ENCODE data around the gene PEX14. TPM values are rescaled to one million over a fixed set of nuclear protein-coding genes. Genes with fewer than 3 reads are reported as not detected.
A peak's percentile ranks its signal among the peaks of the same experiment; 100 is the strongest.

PEX14 gene
- total RNA-seq, 1 experiment from 2014 or later = 27.3 TPM

DNA sequence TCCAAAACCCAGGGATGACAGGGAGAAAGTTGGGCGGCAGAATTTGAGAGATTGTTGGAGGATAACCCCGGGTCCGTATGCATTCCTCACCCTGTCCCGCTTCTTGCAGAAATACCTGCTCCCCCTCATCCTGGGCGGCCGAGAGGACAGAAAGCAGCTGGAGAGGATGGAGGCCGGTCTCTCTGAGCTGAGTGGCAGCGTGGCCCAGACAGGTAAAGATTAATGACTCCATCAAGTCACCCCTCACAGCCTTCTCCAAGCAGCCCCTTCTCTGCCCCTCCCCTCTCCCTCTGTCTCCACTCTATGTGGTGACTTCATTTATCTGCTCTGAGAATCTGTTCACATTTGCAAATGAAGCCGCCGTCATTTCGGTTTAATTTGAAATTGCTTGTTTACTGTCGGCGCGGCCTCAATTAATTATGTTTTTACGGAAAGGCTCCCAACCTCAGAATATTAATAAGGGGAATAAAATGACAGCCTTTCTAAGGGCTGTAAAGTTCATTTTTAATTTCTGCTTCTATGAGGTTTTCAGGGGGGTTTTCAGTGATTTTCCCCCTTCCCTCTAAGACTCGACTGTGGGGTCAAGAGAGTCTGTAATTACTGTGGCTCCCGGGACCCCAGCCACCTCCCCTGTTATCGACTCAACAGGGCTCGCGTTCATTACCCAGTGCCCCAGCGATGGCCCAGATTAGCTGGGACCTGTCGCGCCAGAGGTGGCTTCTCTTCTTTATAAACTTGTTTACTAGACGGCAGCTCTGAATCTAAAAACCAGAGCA lies 148.3 kb downstream of the PEX14 start:
- Mint-ChIP-seq H3K9me3 (no peaks in the 10 kb centered on the region), H3K36me3 (0 out of 2 replicates have a peak, but pooled peaks cover 2% of the 10 kb centered on the region), H3K4me1 (no peaks in the 10 kb centered on the region), H3K4me3 (no peak overlapping the region), H3K27me3 (ENCODE audit: low read depth) (no peaks in the 10 kb centered on the region), H3K27ac (no peak overlapping the region)
- POLR2A ChIA-PET = no interaction called here
- DNase-seq (ENCODE audit: low spot score) = peak; percentile 4
- no peak for TF ChIP-seq ZNF138 (CRISPR knock-in tag; conservative IDR thresholded peaks at IDR 0.05)
- ATAC-seq = no peak
- CTCF ChIA-PET = no interaction called here

DNA sequence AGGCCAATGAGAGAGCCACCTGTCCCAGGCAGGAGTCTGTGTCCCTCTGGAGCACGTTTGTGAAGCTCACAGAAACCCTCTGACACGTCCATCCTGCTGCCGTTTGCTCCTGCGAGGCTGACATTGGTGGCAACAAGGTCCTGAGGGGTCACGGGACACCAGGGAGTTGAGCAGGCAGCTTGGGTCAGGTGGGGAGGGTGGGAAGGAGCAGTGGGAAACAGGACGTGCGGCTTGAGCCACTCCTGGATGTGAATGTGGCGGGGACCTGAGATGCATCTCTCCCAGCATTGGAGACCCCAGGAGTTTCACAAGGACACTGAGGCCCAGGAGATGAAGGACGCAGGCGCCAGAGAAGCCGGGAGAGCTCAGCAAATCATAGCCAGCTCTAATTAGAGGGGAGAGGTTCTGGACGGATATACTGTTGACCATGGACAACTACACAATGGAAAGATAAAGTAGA lies 149.0 kb downstream of the PEX14 start:
- CTCF ChIA-PET = interaction anchor here (1.0 kb wide), 1 partner anchor 171 kb away, joined by 3 read pairs; no protein-coding TSS in a partner anchor
- POLR2A ChIA-PET = no interaction called here
- H3K27ac Mint-ChIP-seq = no peak overlapping the region

More for the DNA sequence above, 149.0 kb downstream of the PEX14 start:
- Mint-ChIP-seq H3K4me1 (no peaks in the 10 kb centered on the region), H3K9me3 (no peaks in the 10 kb centered on the region), H3K36me3 (0 out of 2 replicates have a peak, but pooled peaks cover 2% of the 10 kb centered on the region), H3K4me3 (no peak overlapping the region), H3K27me3 (ENCODE audit: low read depth) (no peaks in the 10 kb centered on the region)
- TF ChIP-seq, protein P1, sequence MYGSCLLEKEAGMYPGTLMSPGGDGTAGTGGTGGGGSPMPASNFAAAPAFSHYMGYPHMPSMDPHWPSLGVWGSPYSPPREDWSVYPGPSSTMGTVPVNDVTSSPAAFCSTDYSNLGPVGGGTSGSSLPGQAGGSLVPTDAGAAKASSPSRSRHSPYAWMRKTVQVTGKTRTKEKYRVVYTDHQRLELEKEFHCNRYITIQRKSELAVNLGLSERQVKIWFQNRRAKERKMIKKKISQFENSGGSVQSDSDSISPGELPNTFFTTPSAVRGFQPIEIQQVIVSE (CRISPR knock-in tag; IDR thresholded peaks at IDR 0.05; ENCODE audit: borderline replicate concordance) = no peak
- no peak for TF ChIP-seq NFYB (CRISPR knock-in tag; conservative IDR thresholded peaks at IDR 0.05; ENCODE audit: low read depth)
- TF ChIP-seq TEAD1 (CRISPR knock-in tag; IDR thresholded peaks at IDR 0.05) = no peak
- TF ChIP-seq, protein P2, sequence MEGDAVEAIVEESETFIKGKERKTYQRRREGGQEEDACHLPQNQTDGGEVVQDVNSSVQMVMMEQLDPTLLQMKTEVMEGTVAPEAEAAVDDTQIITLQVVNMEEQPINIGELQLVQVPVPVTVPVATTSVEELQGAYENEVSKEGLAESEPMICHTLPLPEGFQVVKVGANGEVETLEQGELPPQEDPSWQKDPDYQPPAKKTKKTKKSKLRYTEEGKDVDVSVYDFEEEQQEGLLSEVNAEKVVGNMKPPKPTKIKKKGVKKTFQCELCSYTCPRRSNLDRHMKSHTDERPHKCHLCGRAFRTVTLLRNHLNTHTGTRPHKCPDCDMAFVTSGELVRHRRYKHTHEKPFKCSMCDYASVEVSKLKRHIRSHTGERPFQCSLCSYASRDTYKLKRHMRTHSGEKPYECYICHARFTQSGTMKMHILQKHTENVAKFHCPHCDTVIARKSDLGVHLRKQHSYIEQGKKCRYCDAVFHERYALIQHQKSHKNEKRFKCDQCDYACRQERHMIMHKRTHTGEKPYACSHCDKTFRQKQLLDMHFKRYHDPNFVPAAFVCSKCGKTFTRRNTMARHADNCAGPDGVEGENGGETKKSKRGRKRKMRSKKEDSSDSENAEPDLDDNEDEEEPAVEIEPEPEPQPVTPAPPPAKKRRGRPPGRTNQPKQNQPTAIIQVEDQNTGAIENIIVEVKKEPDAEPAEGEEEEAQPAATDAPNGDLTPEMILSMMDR (IDR thresholded peaks at IDR 0.05) = no peak
- TF ChIP-seq, protein P3, sequence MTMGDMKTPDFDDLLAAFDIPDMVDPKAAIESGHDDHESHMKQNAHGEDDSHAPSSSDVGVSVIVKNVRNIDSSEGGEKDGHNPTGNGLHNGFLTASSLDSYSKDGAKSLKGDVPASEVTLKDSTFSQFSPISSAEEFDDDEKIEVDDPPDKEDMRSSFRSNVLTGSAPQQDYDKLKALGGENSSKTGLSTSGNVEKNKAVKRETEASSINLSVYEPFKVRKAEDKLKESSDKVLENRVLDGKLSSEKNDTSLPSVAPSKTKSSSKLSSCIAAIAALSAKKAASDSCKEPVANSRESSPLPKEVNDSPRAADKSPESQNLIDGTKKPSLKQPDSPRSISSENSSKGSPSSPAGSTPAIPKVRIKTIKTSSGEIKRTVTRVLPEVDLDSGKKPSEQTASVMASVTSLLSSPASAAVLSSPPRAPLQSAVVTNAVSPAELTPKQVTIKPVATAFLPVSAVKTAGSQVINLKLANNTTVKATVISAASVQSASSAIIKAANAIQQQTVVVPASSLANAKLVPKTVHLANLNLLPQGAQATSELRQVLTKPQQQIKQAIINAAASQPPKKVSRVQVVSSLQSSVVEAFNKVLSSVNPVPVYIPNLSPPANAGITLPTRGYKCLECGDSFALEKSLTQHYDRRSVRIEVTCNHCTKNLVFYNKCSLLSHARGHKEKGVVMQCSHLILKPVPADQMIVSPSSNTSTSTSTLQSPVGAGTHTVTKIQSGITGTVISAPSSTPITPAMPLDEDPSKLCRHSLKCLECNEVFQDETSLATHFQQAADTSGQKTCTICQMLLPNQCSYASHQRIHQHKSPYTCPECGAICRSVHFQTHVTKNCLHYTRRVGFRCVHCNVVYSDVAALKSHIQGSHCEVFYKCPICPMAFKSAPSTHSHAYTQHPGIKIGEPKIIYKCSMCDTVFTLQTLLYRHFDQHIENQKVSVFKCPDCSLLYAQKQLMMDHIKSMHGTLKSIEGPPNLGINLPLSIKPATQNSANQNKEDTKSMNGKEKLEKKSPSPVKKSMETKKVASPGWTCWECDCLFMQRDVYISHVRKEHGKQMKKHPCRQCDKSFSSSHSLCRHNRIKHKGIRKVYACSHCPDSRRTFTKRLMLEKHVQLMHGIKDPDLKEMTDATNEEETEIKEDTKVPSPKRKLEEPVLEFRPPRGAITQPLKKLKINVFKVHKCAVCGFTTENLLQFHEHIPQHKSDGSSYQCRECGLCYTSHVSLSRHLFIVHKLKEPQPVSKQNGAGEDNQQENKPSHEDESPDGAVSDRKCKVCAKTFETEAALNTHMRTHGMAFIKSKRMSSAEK (CRISPR knock-in tag; IDR thresholded peaks at IDR 0.05; ENCODE audit: borderline replicate concordance) = no peak
- TF ChIP-seq, protein P4, sequence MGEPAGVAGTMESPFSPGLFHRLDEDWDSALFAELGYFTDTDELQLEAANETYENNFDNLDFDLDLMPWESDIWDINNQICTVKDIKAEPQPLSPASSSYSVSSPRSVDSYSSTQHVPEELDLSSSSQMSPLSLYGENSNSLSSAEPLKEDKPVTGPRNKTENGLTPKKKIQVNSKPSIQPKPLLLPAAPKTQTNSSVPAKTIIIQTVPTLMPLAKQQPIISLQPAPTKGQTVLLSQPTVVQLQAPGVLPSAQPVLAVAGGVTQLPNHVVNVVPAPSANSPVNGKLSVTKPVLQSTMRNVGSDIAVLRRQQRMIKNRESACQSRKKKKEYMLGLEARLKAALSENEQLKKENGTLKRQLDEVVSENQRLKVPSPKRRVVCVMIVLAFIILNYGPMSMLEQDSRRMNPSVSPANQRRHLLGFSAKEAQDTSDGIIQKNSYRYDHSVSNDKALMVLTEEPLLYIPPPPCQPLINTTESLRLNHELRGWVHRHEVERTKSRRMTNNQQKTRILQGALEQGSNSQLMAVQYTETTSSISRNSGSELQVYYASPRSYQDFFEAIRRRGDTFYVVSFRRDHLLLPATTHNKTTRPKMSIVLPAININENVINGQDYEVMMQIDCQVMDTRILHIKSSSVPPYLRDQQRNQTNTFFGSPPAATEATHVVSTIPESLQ (CRISPR knock-in tag; IDR thresholded peaks at IDR 0.05) = no peak
- TF ChIP-seq, protein P5, sequence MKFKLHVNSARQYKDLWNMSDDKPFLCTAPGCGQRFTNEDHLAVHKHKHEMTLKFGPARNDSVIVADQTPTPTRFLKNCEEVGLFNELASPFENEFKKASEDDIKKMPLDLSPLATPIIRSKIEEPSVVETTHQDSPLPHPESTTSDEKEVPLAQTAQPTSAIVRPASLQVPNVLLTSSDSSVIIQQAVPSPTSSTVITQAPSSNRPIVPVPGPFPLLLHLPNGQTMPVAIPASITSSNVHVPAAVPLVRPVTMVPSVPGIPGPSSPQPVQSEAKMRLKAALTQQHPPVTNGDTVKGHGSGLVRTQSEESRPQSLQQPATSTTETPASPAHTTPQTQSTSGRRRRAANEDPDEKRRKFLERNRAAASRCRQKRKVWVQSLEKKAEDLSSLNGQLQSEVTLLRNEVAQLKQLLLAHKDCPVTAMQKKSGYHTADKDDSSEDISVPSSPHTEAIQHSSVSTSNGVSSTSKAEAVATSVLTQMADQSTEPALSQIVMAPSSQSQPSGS (CRISPR knock-in tag; IDR thresholded peaks at IDR 0.05; ENCODE audit: borderline replicate concordance, low read depth) = no peak
- TF ChIP-seq ZNF138 (CRISPR knock-in tag; conservative IDR thresholded peaks at IDR 0.05) = no peak
- no peak for TF ChIP-seq OVOL2 (CRISPR knock-in tag; IDR thresholded peaks at IDR 0.05; ENCODE audit: borderline replicate concordance)
- TF ChIP-seq, protein P6, sequence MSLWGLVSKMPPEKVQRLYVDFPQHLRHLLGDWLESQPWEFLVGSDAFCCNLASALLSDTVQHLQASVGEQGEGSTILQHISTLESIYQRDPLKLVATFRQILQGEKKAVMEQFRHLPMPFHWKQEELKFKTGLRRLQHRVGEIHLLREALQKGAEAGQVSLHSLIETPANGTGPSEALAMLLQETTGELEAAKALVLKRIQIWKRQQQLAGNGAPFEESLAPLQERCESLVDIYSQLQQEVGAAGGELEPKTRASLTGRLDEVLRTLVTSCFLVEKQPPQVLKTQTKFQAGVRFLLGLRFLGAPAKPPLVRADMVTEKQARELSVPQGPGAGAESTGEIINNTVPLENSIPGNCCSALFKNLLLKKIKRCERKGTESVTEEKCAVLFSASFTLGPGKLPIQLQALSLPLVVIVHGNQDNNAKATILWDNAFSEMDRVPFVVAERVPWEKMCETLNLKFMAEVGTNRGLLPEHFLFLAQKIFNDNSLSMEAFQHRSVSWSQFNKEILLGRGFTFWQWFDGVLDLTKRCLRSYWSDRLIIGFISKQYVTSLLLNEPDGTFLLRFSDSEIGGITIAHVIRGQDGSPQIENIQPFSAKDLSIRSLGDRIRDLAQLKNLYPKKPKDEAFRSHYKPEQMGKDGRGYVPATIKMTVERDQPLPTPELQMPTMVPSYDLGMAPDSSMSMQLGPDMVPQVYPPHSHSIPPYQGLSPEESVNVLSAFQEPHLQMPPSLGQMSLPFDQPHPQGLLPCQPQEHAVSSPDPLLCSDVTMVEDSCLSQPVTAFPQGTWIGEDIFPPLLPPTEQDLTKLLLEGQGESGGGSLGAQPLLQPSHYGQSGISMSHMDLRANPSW (CRISPR knock-in tag; conservative IDR thresholded peaks at IDR 0.05; ENCODE audit: low read depth) = no peak
- TF ChIP-seq, protein P7, sequence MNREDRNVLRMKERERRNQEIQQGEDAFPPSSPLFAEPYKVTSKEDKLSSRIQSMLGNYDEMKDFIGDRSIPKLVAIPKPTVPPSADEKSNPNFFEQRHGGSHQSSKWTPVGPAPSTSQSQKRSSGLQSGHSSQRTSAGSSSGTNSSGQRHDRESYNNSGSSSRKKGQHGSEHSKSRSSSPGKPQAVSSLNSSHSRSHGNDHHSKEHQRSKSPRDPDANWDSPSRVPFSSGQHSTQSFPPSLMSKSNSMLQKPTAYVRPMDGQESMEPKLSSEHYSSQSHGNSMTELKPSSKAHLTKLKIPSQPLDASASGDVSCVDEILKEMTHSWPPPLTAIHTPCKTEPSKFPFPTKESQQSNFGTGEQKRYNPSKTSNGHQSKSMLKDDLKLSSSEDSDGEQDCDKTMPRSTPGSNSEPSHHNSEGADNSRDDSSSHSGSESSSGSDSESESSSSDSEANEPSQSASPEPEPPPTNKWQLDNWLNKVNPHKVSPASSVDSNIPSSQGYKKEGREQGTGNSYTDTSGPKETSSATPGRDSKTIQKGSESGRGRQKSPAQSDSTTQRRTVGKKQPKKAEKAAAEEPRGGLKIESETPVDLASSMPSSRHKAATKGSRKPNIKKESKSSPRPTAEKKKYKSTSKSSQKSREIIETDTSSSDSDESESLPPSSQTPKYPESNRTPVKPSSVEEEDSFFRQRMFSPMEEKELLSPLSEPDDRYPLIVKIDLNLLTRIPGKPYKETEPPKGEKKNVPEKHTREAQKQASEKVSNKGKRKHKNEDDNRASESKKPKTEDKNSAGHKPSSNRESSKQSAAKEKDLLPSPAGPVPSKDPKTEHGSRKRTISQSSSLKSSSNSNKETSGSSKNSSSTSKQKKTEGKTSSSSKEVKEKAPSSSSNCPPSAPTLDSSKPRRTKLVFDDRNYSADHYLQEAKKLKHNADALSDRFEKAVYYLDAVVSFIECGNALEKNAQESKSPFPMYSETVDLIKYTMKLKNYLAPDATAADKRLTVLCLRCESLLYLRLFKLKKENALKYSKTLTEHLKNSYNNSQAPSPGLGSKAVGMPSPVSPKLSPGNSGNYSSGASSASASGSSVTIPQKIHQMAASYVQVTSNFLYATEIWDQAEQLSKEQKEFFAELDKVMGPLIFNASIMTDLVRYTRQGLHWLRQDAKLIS (CRISPR knock-in tag; IDR thresholded peaks at IDR 0.05; ENCODE audit: borderline replicate concordance) = no peak
- no peak for TF ChIP-seq ESRRA (CRISPR knock-in tag; IDR thresholded peaks at IDR 0.05; ENCODE audit: borderline replicate concordance)
- peak; percentile 6 for DNase-seq (ENCODE audit: low spot score)
- no peak for ATAC-seq

Data from WTC11 (cell line).